HG03039 (cell line): ENCODE measurements around the gene FIBCD1.
"Not testable (repeated sequence)": the region's sequence is repeated elsewhere in the genome, so short reads cannot be mapped to it uniquely, and the experiment has no call there.

Experiments used
- ATAC-seq: cut with Tn5 transposase; IDR thresholded peaks from one replicate; pipeline ENCODE4 v1.9.1; 2021; ENCODE audit warnings: mild to moderate bottlenecking, moderate library complexity; ENCODE audit not compliant: unreplicated experiment

Gene FIBCD1

DNA sequence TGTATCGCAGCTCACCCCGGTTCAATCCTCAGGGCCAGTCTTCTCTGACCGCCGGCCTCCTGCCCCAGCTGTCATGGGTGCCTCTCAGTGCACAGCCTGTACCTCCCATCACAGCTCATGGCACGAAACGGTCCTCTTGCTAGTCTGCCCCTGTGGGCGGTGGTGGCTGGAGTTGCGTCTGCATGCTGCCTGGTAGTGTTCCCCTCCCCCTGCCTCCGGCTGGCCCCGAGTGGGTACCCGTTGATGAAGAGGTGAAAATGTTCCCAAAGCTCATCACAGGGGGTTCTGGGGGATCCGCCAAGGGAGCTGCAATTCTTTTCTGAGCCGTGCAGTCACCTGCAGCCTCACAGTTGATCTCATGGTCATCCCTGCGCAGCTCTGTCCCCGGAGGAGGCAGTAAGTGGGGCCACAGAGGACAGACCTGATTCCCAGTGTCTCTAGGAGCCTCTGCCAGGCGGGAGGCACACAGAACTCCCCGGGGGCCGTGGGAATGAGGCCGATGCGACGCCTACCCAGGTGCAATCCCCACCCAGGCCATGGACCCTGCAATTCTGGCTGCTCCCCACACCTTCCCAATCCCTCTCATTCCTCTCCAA is 34.7 kb upstream of the FIBCD1 start:
- no peak for ATAC-seq

- ATAC-seq = no peak
Observed at GRCh38 chr9:130972957-130973685, 34.1 kb upstream of the FIBCD1 start.

DNA sequence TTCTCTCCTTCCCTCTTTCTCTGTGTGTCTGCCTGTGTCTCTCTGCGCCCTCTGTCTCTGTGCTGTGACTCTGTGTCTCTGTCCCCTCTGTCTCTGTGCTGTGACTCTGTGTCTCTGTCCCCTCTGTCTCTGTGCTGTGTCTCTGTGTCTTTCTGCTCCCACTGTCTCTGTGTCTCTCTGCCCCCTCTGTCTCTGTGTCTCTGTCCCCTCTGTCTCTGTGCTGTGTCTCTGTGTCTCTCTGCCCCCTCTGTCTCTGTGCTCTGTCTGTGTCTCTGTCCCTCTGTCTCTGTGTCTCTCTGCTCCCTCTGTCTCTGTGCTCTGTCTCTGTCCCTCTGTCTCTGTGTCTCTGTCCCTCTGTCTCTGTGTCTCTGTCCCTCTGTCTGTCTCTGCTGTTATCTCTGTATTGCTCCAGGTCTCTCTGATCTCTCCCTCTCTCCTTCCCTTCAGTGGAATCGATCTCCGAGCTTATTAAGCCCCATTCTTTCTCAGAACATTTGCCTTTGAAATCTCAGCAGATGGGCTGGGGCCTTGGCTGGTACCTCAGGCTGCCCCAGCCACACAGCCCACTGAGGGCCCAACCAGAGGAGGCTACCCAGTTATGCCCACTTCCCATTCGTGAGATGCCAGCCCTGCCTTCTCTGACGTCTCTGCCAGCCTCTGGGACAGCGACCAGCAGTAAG is 33.4 kb upstream of the FIBCD1 start:
- no peak for ATAC-seq

- ATAC-seq = no peak
Observed at GRCh38 chr9:130971294-130971849, 32.3 kb upstream of the FIBCD1 start.

GRCh38 chr9:130970855-130971254 is 31.8 kb upstream of the FIBCD1 start:
- no peak for ATAC-seq

DNA sequence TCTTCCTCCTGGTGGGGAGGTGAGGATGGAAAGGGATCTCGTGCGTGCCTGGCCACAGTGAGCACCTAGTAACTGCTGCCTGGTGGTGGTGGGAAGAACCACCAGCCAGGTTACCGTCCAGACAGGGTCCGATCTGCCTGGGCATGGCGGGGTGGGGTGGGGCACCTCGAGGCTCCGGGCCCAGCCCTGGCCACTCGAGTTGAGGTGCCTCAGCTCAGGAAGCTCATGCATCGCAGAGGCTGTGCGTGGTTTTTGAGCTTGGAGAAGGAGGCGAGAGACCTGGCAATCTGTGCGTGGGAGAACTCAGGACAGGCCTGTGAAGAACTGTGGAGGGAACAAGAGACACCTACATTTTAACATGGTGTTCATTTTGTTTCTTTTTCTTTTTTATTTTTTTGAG is 31.0 kb upstream of the FIBCD1 start:
- ATAC-seq = no peak

GRCh38 chr9:130965680-130966079 is 26.6 kb upstream of the FIBCD1 start:
- no peak for ATAC-seq

DNA sequence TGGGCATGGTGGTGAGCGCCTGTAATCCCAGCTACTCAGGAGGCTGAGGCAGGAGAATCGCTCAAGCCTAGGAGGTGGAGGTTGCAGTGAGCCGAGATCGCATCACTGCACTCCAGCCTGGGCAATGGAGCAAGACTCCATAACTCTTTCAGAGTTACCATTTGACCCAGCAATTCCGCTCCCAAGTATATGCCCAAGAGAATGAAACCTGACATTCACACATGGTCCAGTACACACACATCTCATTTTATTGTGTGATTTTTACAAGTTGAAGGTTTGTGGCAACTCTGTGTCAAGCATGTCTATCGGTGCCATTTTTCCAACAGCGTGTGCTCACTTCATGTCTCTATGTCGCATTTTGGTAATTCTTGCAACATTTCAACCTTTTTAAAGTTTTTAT is 24.9 kb upstream of the FIBCD1 start:
- ATAC-seq = no peak

- no peak for ATAC-seq
Observed at GRCh38 chr9:130963337-130963908, 24.4 kb upstream of the FIBCD1 start.

- no peak for ATAC-seq
Observed at GRCh38 chr9:130962418-130963316, 23.6 kb upstream of the FIBCD1 start.

DNA sequence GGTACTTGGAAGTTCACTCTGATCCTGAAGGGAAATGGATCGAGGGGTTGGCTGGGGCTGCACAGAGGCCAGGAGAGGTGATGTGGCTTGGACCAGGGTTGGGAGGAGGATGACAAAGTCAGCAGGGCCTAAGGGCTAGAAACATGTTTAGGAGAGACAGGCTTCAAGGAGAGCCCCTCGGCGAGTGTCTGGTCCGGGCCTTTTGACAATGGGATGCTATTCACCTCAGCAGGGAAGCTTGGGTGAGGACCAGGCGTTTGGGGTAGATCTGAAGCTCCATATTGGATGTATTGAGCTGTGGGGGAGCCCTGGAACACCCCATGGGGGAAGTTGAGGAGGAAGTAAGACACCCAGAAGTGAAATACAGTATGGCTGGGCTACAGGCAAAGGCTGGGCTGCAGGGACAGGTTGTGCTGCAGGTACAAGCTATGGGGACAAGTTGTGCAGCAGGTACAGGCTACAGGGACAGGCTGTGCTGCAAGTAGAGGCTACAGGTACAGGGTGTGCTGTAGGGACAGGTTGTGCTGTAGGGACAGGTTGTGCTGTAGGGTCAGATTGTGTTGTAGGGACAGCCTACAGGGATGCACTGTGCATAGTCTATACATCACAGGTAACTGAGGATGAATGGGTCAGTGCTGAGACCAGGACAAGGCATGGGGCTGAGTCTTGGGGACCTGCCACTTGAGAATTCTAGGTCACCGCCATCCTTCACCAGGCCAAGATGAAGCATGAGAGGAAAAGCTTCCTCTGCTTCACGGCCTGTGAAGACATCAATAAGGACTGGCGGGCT is 22.7 kb upstream of the FIBCD1 start:
- ATAC-seq = no peak

GRCh38 chr9:130960522-130961378 is 21.7 kb upstream of the FIBCD1 start:
- ATAC-seq = no peak

GRCh38 chr9:130959809-130960334 is 20.8 kb upstream of the FIBCD1 start:
- ATAC-seq = no peak

- not testable (repeated sequence) for ATAC-seq
Observed at GRCh38 chr9:130958564-130958963, 19.5 kb upstream of the FIBCD1 start.

DNA sequence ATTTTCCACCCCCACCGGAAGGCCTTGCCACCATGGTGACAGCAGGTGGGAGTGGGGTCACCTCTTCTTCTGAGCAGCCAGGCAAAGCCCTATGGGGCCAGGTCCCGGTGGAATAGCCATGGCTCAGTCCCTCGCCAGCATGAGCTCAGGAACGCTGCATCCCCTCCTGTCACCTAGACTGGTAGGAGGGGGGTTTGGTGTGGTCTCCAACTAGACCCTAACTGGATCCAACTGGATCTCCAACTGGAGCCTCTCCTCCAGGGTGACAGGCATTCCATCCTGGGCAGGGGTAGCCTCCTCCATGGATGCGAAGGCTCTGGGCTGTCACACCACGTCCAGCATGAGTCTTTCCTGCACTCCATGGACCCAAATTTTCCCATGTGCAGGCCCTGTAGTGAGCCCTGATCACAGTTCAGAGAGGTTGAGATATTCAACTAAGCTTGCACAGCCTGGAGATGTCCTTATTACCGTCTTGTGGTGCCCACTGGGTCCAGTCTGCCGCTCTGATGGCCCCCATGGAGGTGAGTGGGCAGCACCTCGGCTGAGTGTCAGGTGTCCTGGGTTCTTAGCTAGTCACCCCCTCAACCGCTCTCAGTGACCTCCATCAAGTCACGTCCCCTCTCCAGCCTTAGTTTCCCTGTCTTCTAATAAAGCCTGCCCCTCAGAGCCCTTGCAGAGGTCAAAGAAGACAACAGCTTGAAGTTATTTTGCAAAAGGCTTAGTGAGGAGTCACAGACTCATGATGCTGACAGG is 18.6 kb upstream of the FIBCD1 start:
- no peak for ATAC-seq

GRCh38 chr9:130956636-130957450 is 17.8 kb upstream of the FIBCD1 start:
- no peak for ATAC-seq
